Endothelial cell of umbilical vein (primary cell): Measurements from ENCODE around the gene BCL3. TPM values are rescaled to one million over a fixed set of nuclear protein-coding genes. Genes with fewer than 3 reads are reported as not detected.

ENCODE experiments used
- BruUV-seq: library from RNA; stranded (reverse); fragments of 400-500 nt; replicated peaks from 2 replicates; lab custom pipeline; 2021; lab: Mats Ljungman, UMichigan
- CTCF ChIA-PET: fragments of 300-600, 350-600 bp; sonication (Branson Sonifier 250); formaldehyde crosslinking; loops from one replicate; lab custom pipeline; 2021; ENCODE audit warnings: antibody characterized with exemption, inconsistent platforms; lab: Charles Lee
- POLR2A ChIA-PET: fragments of 300-600, 350-600 bp; sonication (Branson Sonifier 250); formaldehyde crosslinking; loops from one replicate; lab custom pipeline; 2021; ENCODE audit warnings: antibody characterized with exemption, inconsistent platforms; lab: Charles Lee
- DNase-seq: peaks from one replicate; pipeline ENCODE4 v3.0.0-alpha.2; 2011; ENCODE audit warnings: low read depth, low spot score
- FAIRE-seq: peaks from 2 replicates; lab custom pipeline; 2011; peaks lifted over from hg19 to GRCh38; lab: Jason Lieb, UNC
- H2AFZ ChIP-seq: 2 replicates; pipeline ENCODE4 v1.6.0; 2012; ENCODE audit warnings: low read depth, low read length, control low read depth, inconsistent platforms
- H3K27ac ChIP-seq: 2 replicates; pipeline ENCODE4 v1.5.1; 2011; ENCODE audit warnings: low read depth, mild to moderate bottlenecking, control low read depth, low read length, moderate library complexity; ENCODE audit not compliant: insufficient read depth
- H3K27me3 ChIP-seq, 2 experiments: 2 replicates each; pipeline versions ENCODE4 v1.6.0 to v1.6.1; 2011; ENCODE audit warnings: low read length in 2 of 2, mixed read lengths in 1 of 2; ENCODE audit not compliant: control insufficient read depth in 2 of 2, insufficient read depth in 2 of 2
- H3K36me3 ChIP-seq, 2 experiments: 2 replicates in 1 of 2; 3 replicates in 1 of 2; pipeline ENCODE4 v1.5.1; 2011; ENCODE audit warnings: low read length in 2 of 2, mild to moderate bottlenecking in 1 of 2, moderate library complexity in 1 of 2; ENCODE audit not compliant: control insufficient read depth in 2 of 2, insufficient read depth in 2 of 2; ENCODE audit errors: extremely low read depth in 1 of 2
- H3K4me1 ChIP-seq: 3 replicates; pipeline ENCODE4 v1.5.1; 2011; ENCODE audit warnings: mild to moderate bottlenecking, low read length; ENCODE audit not compliant: control insufficient read depth, insufficient read depth; ENCODE audit errors: extremely low read depth
- H3K4me2 ChIP-seq: 2 replicates; pipeline ENCODE4 v1.6.1; 2011; ENCODE audit warnings: low read length, control low read depth, mixed read lengths; ENCODE audit not compliant: insufficient read depth
- H3K4me3 ChIP-seq, 3 experiments: fragments of 200-600 bp in 1 of 3; sonication (generic), shearing (Covaris generic) in 1 of 3; replicated peaks in 1 of 3; 2 replicates each; pipeline ENCODE4 v1.5.1; 2011 to 2016; ENCODE audit warnings: control low read depth in 3 of 3, low read length in 3 of 3, mild to moderate bottlenecking in 2 of 3, inconsistent platforms in 1 of 3, low read depth in 1 of 3, moderate library complexity in 1 of 3; ENCODE audit not compliant: insufficient read depth in 1 of 3
- H3K79me2 ChIP-seq: 2 replicates; pipeline ENCODE4 v1.6.0; 2012; ENCODE audit warnings: low read length, inconsistent platforms; ENCODE audit not compliant: control insufficient read depth, insufficient read depth
- H3K9ac ChIP-seq: replicated peaks from 2 replicates; pipeline ENCODE3; 2011; ENCODE audit warnings: low read length, control low read depth; ENCODE audit not compliant: insufficient read depth; ENCODE audit errors: extremely low read depth
- H3K9me1 ChIP-seq: replicated peaks from 3 replicates; pipeline ENCODE4 v1.6.0; 2011; ENCODE audit warnings: mild to moderate bottlenecking, low read length; ENCODE audit not compliant: control insufficient read depth, insufficient read depth; ENCODE audit errors: extremely low read depth
- H3K9me3 ChIP-seq: replicated peaks from 2 replicates; pipeline ENCODE4 v1.5.1; 2012; ENCODE audit warnings: low read length, inconsistent platforms; ENCODE audit not compliant: control insufficient read depth, insufficient read depth
- H4K20me1 ChIP-seq: replicated peaks from 2 replicates; pipeline ENCODE3; 2011; ENCODE audit warnings: mild to moderate bottlenecking, low read length; ENCODE audit not compliant: control insufficient read depth, insufficient read depth; ENCODE audit errors: extremely low read depth
- EZH2 ChIP-seq: IDR thresholded peaks from 2 replicates; pipeline ENCODE4 v1.6.1; 2012; ENCODE audit warnings: borderline replicate concordance, low read depth, mild to moderate bottlenecking, moderate library complexity, low read length, inconsistent platforms; ENCODE audit not compliant: severe bottlenecking
- FOS ChIP-seq: IDR thresholded peaks from 2 replicates; pipeline ENCODE4 v1.6.1; 2011; ENCODE audit warnings: mild to moderate bottlenecking, low read length, moderate library complexity, borderline replicate concordance; ENCODE audit not compliant: insufficient read depth
- GATA2 ChIP-seq: IDR thresholded peaks from 2 replicates; pipeline ENCODE4 v1.7.0; 2011; ENCODE audit warnings: low read depth, mild to moderate bottlenecking, moderate library complexity, mixed read lengths, low read length; ENCODE audit not compliant: insufficient read length, insufficient read depth
- JUN ChIP-seq: IDR thresholded peaks from 2 replicates; pipeline ENCODE4 v1.6.1; 2011; ENCODE audit warnings: borderline replicate concordance, low read depth; ENCODE audit not compliant: insufficient read length, insufficient read depth
- MYC ChIP-seq: IDR thresholded peaks from one replicate; pipeline ENCODE4 v1.6.1; 2011; ENCODE audit warnings: mild to moderate bottlenecking, low read depth, low read length
- POLR2A ChIP-seq: IDR thresholded peaks from 2 replicates; pipeline ENCODE4 v1.6.1; 2012; ENCODE audit warnings: low read depth, mild to moderate bottlenecking, control low read depth, low read length
- POLR2AphosphoS5 ChIP-seq: IDR thresholded peaks from 2 replicates; pipeline ENCODE4 v1.6.1; 2012; ENCODE audit warnings: low read depth, mild to moderate bottlenecking, control low read depth, low read length, moderate library complexity; ENCODE audit not compliant: insufficient read depth
- dilution Hi-C: fragments of 300-500 bp; cut with MboI; formaldehyde crosslinking; loops from one replicate; pipeline ENCODE4 v1.15.0; 2019; ENCODE audit warnings: low sequenced_read_pairs; ENCODE audit not compliant: extremely low pct_ligation_motif_present
- intact Hi-C: fragments of 100-400 bp; cut with micrococcal nuclease; formaldehyde crosslinking; loops from one replicate; pipeline ENCODE4 v1.10.0; 2022
- polyA plus RNA-seq, 4 experiments: library from polyadenylated mRNA; depleted of rRNA in 3 of 4; stranded (reverse) in 3 of 4; unstranded in 1 of 4; fragments of >200 nt; gene quantifications; 2 replicates each; pipeline versions ENCODE4 v1.2.1 to v1.2.3, GENCODE V29; 2011 to 2012; ENCODE audit warnings: missing spikeins in 1 of 4
- total RNA-seq: library from RNA; stranded (reverse); gene quantifications from 2 replicates; pipeline ENCODE4 v1.2.3, GENCODE V29; 2021
- TF ChIP-seq, protein P1 (sequence below): IDR thresholded peaks from 2 replicates; pipeline ENCODE4 v1.6.1; 2011; ENCODE audit not compliant: insufficient read depth, insufficient read length
- TF ChIP-seq, protein P2 (sequence below), 2 donors: IDR thresholded peaks; 1 replicate in 1 of 2; 2 replicates in 1 of 2; pipeline ENCODE4 v1.5.1; 2011; ENCODE audit warnings: low read length in 2 of 2, mild to moderate bottlenecking in 2 of 2, moderate library complexity in 2 of 2, control low read depth in 1 of 2, inconsistent platforms in 1 of 2, low read depth in 1 of 2; ENCODE audit not compliant: insufficient read depth in 1 of 2; ENCODE audit errors: extremely low read depth in 1 of 2

BCL3 gene
- total and polyA plus RNA-seq, 2 donors (not counting 3 experiments of a cell fraction or from before 2014, with no cell fraction given), result 11.0 to 26.9 TPM

DNA sequence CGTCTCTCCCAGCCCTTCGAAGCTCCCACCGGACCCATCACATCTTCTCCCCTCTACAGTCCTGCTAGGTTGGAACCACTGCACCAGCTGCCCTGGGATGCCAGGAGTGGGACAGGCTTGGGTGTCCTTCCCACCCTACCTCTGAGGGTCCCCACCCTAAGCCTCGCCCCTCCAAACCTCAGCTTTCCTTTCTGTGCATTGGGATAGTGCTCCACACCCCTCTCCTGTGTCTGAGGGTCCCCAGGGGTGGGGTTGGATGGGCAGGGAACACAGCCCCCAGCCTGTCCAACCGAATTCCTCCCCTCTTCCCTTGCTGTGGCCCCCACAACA, 1.9 kb upstream of the BCL3 start:
- no peaks in the 10 kb centered on the region for H3K9me3 ChIP-seq
- H3K9me1 ChIP-seq, result no peaks in the 10 kb centered on the region
- no peaks in the 10 kb centered on the region for H4K20me1 ChIP-seq
- H2AFZ ChIP-seq, result no peak overlapping the region
- CTCF ChIA-PET, result interaction anchor here (6.5 kb wide), 1 partner anchor 21 kb away, joined by 57 read pairs; no protein-coding TSS in a partner anchor
- no peaks in the 10 kb centered on the region for H3K27me3 ChIP-seq
- H3K9ac ChIP-seq, result no peak overlapping the region
- H3K4me3 ChIP-seq, result no peak overlapping the region
- POLR2A ChIA-PET, result interaction anchor here (0.5 kb wide), 1 partner anchor 27 kb away, joined by 3 read pairs; no protein-coding TSS in a partner anchor
- peaks cover 23% of the 10 kb centered on the region for H3K79me2 ChIP-seq
- H3K27ac ChIP-seq, result peak overlapping the region; percentile 59
- H3K4me2 ChIP-seq, result no peak overlapping the region
- FAIRE-seq (no peak), DNase-seq (no peak)
- H3K36me3 ChIP-seq, result peaks cover 0 to 2% of the 10 kb centered on the region in 2 experiments
- TF ChIP-seq POLR2AphosphoS5 (no peak), FOS (no peak), EZH2 (no peak), POLR2A (no peak), GATA2 (no peak), JUN (no peak), MYC (no peak)
- TF ChIP-seq, protein P1, sequence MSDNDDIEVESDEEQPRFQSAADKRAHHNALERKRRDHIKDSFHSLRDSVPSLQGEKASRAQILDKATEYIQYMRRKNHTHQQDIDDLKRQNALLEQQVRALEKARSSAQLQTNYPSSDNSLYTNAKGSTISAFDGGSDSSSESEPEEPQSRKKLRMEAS, result no peak
- TF ChIP-seq, protein P2, sequence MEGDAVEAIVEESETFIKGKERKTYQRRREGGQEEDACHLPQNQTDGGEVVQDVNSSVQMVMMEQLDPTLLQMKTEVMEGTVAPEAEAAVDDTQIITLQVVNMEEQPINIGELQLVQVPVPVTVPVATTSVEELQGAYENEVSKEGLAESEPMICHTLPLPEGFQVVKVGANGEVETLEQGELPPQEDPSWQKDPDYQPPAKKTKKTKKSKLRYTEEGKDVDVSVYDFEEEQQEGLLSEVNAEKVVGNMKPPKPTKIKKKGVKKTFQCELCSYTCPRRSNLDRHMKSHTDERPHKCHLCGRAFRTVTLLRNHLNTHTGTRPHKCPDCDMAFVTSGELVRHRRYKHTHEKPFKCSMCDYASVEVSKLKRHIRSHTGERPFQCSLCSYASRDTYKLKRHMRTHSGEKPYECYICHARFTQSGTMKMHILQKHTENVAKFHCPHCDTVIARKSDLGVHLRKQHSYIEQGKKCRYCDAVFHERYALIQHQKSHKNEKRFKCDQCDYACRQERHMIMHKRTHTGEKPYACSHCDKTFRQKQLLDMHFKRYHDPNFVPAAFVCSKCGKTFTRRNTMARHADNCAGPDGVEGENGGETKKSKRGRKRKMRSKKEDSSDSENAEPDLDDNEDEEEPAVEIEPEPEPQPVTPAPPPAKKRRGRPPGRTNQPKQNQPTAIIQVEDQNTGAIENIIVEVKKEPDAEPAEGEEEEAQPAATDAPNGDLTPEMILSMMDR (IDR thresholded peaks at IDR 0.05; ENCODE audit: extremely low read depth in 1 of 2, insufficient read depth in 1 of 2, low read depth in 1 of 2, low read length in 2 of 2), result no peak
- BruUV-seq, result no TSS peak
- peaks cover 36% of the 10 kb centered on the region for H3K4me1 ChIP-seq
- dilution Hi-C loops (no loop called here), intact Hi-C loops (no loop called here)
